OCI-LY3 (cell line): ENCODE data around the gene PIP5K1A.
"Not testable (repeated sequence)": the region's sequence is repeated elsewhere in the genome, so short reads cannot be mapped to it uniquely, and the experiment has no call there.

Source experiments
- EZH2phosphoT487 ChIP-seq: fragments of 200-600 bp; shearing (Covaris generic); IDR thresholded peaks from 2 replicates; pipeline ENCODE4 v1.6.1; 2018; ENCODE audit warnings: antibody characterized with exemption, mixed run types, low read depth
- TF ChIP-seq, protein P1 (sequence below): fragments of 200-600, 300-600 bp; sonication (generic); IDR thresholded peaks from 2 replicates; pipeline ENCODE4 v1.5.1; 2014; ENCODE audit warnings: antibody characterized with exemption, low read length, low read depth

DNA sequence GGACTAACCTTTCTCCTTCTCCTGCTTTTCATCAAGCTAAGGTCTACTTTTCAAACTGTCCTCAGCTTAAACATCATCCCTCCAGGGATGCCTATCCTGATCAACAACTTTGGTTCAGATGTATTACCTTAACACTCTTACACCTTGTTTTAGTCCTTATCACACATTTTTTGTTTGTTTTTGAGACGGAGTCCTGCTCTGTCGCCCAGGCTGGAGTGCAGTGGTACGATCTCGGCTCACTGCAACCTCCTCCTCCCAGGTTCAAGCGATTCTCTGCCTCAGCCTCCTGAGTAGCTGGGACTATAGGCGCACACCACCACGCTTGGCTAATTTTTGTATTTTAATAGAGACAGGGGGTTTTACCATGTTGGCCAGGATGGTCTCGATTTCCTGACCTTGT, 9.7 kb upstream of the PIP5K1A start:
- TF ChIP-seq, protein P1, sequence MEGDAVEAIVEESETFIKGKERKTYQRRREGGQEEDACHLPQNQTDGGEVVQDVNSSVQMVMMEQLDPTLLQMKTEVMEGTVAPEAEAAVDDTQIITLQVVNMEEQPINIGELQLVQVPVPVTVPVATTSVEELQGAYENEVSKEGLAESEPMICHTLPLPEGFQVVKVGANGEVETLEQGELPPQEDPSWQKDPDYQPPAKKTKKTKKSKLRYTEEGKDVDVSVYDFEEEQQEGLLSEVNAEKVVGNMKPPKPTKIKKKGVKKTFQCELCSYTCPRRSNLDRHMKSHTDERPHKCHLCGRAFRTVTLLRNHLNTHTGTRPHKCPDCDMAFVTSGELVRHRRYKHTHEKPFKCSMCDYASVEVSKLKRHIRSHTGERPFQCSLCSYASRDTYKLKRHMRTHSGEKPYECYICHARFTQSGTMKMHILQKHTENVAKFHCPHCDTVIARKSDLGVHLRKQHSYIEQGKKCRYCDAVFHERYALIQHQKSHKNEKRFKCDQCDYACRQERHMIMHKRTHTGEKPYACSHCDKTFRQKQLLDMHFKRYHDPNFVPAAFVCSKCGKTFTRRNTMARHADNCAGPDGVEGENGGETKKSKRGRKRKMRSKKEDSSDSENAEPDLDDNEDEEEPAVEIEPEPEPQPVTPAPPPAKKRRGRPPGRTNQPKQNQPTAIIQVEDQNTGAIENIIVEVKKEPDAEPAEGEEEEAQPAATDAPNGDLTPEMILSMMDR: not testable (repeated sequence)
- not testable (repeated sequence) for TF ChIP-seq EZH2phosphoT487
